Limb (tissue), 2 donors: ENCODE results near the gene MPI.
"Not testable (repeated sequence)": the region's sequence is repeated elsewhere in the genome, so short reads cannot be mapped to it uniquely, and the experiment has no call there.

ENCODE experiments used
- DNase-seq, 2 donors: peaks; one replicate each; pipeline ENCODE4 v3.0.0-alpha.2; 2016; ENCODE audit errors: extremely low spot score in 2 of 2

The MPI gene

GRCh38 chr15:74891469-74891868 is 1.6 kb downstream of the MPI start:
- no peak for DNase-seq

- DNase-seq, result no peak
Measured at GRCh38 chr15:74892313-74892712, 2.5 kb downstream of the MPI start.

DNA sequence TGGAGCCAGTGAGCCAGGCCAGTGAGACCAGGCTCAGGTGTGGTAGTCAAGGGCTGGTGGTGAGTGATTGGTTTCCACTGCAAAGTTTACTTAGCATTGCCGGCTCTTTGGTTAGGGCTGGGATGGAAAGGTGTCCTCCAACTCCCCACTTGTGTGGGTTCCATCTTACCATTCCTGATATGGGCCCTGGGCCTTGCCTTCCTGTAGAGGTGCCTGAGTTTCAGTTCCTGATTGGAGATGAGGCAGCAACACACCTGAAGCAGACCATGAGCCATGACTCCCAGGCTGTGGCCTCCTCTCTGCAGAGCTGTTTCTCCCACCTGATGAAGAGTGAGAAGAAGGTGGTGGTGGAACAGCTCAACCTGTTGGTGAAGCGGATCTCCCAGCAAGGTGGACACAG is 3.1 kb downstream of the MPI start:
- no peak for DNase-seq

DNA sequence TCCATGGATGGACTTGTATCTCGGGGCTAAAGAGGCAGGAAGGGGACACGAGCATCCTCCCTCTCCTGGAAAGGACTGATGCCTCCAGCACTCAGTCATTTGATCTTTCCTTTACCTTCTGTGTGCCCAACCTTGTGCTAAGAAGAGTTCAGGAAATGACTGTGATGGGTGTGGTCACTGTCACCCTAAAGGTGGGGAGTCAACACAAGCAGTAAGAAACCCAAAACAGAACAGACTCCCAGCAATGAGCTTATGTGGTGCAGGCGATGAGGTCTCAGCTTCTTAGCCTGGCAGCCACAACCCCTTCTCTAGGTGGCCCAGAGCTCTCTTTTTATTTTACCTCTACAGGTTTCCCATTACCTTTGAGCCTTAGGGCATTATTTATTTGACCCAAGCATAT is 3.8 kb downstream of the MPI start:
- DNase-seq, result no peak

DNA sequence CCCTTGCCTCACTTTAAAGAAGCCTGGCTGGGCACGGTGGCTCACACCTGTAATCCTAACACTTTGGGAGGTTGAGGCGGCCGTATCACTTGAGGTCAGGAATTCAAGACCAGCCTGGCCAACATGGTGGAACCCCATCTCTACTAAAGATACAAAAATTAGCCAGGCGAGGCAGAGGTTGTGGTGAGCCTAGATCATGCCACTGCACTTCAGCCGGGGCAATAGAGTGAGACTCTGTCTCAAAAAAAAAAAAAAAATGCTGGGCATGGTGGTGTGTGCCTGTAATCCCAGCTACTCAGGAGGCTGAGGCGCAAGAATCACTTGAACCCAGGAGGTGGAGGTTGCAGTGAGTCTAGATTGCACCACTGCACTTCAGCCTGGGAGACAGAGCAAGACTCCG is 4.5 kb downstream of the MPI start:
- not testable (repeated sequence) for DNase-seq

GRCh38 chr15:74895830-74896229 is 6.0 kb downstream of the MPI start:
- no peak for DNase-seq

DNA sequence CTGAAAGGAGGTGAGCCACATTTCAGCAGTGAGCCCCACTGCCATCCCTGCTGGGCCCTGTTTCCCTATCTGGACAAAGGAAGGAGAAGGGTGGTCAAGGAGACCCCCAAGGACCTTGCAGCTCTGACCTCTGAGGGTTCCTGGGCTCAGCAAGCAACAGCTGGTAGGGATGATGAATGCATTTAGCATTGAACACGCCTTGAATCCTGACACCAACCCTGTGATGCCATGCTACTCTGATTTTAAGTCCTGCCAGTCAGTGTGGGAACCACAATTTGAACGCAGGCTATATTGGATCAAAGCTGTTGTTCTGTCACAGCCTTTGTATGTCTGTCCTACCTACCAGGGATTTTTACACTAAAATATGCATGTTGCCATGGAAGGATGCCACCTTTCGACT is 6.5 kb downstream of the MPI start:
- DNase-seq, result no peak

DNA sequence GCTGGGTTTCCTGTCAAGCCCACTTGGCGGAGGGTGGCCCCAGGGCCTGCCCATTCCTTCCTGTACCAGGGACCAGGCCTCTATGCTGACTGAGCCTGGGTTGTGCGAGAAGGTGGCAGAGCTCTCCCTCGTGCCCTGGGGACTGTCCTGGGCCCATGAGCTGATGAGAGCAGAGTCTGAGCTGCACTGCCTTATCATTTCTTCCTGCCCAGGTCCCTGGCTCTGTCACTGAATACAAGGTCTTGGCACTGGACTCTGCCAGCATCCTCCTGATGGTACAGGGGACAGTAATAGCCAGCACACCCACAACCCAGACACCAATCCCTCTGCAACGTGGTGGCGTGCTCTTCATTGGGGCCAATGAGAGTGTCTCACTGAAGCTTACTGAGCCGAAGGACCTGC is 7.5 kb downstream of the MPI start:
- DNase-seq, result no peak

DNA sequence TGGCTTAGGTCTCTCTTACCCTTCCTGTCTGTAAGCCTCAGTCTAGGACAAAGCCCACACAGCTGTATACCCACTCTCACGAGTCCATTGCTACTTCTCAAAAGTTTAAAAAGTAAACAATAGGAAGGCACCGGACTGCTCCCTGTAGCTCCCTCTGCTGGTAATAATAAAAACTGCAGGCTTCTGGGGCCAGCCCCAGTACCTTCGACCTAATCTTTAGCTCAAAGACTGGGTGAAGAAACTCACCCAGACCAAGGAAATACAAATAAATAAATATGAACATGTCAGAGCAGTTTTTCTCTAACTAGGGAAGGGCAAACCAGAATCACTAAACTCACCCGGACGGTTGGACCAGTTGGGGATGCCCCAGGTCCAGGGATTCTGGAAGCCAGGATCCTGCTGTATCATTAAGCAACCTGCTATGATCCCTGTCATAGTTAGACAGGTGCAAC is 11.8 kb downstream of the MPI start:
- DNase-seq, result peak; percentile 61 to 67

DNA sequence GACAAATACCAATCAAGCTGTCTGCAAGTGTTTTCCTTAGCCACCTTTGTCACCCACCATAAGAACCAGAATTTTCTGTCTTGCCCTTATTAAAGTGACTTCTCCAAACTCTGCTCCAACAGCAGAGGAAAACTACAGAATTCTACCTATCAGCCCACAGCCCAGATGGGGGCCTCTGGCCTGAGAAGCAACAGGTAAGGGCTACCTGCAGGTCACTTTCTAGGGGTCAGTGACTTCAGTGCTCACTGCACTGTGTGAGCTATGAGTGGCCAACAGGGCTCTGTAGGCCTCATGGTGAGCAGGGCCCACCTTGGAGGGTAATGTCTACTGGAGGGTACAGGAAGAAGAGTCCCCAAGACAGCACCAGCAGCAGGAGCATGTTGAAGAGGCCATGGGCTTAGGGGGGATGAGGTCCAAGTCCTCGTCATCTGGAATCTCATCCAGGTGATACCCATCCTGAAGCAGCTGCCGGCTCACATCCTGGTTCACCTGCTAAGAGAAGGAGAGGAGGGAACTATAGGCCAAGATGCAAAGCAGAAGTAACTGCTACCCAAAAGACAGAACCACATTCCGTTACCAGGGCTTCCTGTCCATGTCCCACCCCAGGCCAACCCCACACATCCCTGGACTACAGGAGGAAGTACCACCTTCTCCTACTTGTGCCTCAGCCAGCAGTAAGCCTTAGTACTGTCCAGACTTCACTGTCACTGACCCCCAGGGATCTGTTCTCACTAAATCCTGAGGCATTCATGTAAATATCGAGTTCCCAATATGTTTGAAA is 12.6 kb downstream of the MPI start:
- no peak for DNase-seq

GRCh38 chr15:74903676-74904075 is 13.8 kb downstream of the MPI start:
- DNase-seq, result no peak

GRCh38 chr15:74904190-74904805 is 14.5 kb downstream of the MPI start:
- no peak for DNase-seq

- no peak for DNase-seq
Measured at GRCh38 chr15:74906067-74906449, 16.2 kb downstream of the MPI start.

- peak; percentile 91 to 95 for DNase-seq
Measured at GRCh38 chr15:74906450-74907162, 16.8 kb downstream of the MPI start, which contains the start of gene FAM219B. TSS of gene FAM219B (minus strand) at chr15:74906851. CDS start at chr15:74906800, 51 bp downstream.

- DNase-seq, result no peak
Measured at GRCh38 chr15:74907163-74907870, 17.5 kb downstream of the MPI start.

GRCh38 chr15:74908635-74909034 is 18.8 kb downstream of the MPI start:
- DNase-seq, result no peak

DNA sequence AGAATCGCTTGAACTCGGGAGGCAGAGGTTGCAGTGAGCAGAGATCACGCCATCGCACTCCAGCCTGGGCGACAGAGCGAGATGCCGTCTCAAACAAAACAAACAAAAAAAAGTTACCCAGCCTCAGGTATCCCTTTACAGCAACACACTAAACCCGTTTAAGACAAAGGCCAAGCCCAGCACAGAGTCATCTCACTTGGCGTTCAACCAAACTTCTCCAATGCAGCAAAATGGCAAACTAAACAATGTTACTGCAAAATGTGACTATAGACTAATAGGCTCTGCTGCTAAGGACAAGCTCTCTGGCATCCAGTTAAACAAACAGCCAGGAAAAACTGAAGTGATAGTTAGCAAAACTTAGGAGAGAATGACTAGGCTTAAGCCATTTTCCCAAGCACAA is 23.2 kb downstream of the MPI start:
- no peak for DNase-seq

GRCh38 chr15:74913799-74914198 is 24.0 kb downstream of the MPI start:
- not testable (repeated sequence) for DNase-seq

- DNase-seq, result no peak
Measured at GRCh38 chr15:74917676-74918075, 27.8 kb downstream of the MPI start.

DNA sequence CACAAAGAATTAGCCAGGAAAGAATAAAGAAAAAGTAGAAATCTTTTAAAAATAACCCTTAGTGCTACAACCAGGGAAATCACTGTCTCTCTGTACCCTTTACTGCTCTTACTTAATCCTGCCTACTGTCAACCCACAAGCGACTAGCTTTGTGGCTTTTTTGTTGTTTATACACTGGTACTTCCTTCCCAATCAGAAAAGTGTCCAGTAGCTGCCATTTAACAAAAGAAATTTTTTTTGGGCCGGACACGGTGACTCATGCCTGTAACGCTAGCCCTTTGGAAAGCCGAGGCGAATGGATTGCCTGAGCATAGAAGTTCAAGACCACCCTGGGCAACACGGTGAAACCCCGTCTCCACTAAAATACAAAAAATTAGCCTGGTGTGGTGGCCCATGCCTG is 30.6 kb downstream of the MPI start:
- DNase-seq, result no peak

- no peak for DNase-seq
Measured at GRCh38 chr15:74924525-74924924, 34.7 kb downstream of the MPI start.

DNA sequence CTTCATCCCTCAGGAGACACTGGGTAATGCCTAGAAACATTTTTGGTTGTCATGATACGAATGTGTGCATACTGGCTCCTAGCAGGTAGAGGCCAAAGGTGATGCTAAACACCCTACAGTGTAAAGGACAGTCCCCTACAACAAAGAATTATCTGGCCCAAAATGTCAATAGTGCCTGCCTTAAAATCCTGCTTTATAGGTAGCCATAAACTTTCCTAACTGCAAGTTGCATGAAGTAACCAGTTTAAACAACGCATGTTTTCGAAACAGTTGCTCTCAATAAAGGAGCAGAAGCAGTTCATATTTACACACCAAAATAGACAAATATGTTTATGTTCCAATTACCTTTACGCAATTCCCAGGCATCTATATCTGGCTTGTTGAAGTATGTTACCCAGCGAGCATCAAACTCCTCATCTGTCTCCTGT is 38.9 kb downstream of the MPI start:
- no peak for DNase-seq
